ENCODE measurements around the gene HS3ST2.

DNA sequence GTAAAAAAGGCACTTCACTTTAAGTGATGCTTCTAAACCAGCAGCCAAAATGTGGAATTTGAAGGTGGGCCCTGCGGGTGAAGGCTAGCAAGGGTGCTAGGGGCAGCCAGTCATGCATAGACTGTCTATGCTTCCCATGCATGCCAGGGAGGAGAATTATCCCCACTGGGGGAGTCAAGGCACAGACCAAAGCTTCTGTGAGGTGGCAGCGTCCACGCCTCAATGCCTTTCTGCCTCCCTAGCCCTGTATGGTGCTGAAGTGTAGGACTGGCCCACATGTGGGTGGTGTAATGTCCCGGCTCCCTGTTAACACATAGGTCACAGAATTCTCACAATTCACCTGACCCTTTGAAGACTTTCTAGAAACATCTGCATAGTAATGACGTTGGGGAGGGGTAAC, 1.9 kb downstream of the HS3ST2 start:
- TF ChIP-seq, protein P1, sequence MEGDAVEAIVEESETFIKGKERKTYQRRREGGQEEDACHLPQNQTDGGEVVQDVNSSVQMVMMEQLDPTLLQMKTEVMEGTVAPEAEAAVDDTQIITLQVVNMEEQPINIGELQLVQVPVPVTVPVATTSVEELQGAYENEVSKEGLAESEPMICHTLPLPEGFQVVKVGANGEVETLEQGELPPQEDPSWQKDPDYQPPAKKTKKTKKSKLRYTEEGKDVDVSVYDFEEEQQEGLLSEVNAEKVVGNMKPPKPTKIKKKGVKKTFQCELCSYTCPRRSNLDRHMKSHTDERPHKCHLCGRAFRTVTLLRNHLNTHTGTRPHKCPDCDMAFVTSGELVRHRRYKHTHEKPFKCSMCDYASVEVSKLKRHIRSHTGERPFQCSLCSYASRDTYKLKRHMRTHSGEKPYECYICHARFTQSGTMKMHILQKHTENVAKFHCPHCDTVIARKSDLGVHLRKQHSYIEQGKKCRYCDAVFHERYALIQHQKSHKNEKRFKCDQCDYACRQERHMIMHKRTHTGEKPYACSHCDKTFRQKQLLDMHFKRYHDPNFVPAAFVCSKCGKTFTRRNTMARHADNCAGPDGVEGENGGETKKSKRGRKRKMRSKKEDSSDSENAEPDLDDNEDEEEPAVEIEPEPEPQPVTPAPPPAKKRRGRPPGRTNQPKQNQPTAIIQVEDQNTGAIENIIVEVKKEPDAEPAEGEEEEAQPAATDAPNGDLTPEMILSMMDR (IDR thresholded peaks at IDR 0.05): no peak
- no peak for TF ChIP-seq POLR2AphosphoS5 (IDR thresholded peaks at IDR 0.05)

Data from stomach (tissue), 4 donors.